ENCODE results near the gene NFIB.

NFIB gene

GRCh38 chr9:14148501-14149103 is 165.3 kb downstream of the NFIB start:
- Histone ChIP-seq H3K9me3 (ENCODE audit: control insufficient read depth, low read length) (no peaks in the 10 kb centered on the region), H3K27ac (ENCODE audit: low read depth, low read length, severe bottlenecking) (no peak overlapping the region), H3K36me3 (ENCODE audit: control insufficient read depth, insufficient read depth, low read length) (no peaks in the 10 kb centered on the region), H3K4me1 (ENCODE audit: control insufficient read depth, insufficient read depth, low read length, poor library complexity, severe bottlenecking) (no peaks in the 10 kb centered on the region), H3K4me3 (ENCODE audit: extremely low read depth, insufficient read depth, low read length, poor library complexity, severe bottlenecking) (no peak overlapping the region)
- 100% methylated on average over 1 of the region's 3 CpGs; no CpG with 5 or more reads in 1 of the 2 experiments for WGBS, 2 experiments (ENCODE audit: insufficient coverage in 2 of 2)

DNA sequence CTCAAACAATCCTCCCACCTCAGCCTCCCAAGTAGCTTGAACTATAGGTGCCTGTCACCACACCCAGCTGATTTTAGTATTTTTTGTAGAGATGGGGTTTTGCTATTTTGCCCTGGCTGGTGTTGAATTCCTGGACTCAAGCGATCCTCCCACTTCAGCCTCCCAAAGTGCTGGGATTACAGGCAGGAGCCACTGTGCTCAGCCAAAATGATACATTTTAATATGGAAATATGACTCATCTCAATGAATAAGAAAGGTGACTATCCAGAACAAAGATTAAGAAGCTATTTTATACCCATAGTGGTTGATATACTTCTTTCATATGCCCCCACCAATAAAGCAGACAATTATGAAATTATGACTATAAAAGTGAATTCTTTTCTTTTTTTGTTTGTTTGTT is 166.2 kb downstream of the NFIB start:
- H3K36me3 ChIP-seq (ENCODE audit: control insufficient read depth, insufficient read depth, low read length), result no peaks in the 10 kb centered on the region
- no peak overlapping the region for H3K27ac ChIP-seq (ENCODE audit: low read depth, low read length, severe bottlenecking)
- no CpG with 5 or more reads among the region's 1 CpG for WGBS, 2 experiments (ENCODE audit: insufficient coverage in 2 of 2)
- no peaks in the 10 kb centered on the region for H3K4me1 ChIP-seq (ENCODE audit: control insufficient read depth, insufficient read depth, low read length, poor library complexity, severe bottlenecking)
- H3K9me3 ChIP-seq (ENCODE audit: control insufficient read depth, low read length), result no peaks in the 10 kb centered on the region
- no peak overlapping the region for H3K4me3 ChIP-seq (ENCODE audit: extremely low read depth, insufficient read depth, low read length, poor library complexity, severe bottlenecking)

DNA sequence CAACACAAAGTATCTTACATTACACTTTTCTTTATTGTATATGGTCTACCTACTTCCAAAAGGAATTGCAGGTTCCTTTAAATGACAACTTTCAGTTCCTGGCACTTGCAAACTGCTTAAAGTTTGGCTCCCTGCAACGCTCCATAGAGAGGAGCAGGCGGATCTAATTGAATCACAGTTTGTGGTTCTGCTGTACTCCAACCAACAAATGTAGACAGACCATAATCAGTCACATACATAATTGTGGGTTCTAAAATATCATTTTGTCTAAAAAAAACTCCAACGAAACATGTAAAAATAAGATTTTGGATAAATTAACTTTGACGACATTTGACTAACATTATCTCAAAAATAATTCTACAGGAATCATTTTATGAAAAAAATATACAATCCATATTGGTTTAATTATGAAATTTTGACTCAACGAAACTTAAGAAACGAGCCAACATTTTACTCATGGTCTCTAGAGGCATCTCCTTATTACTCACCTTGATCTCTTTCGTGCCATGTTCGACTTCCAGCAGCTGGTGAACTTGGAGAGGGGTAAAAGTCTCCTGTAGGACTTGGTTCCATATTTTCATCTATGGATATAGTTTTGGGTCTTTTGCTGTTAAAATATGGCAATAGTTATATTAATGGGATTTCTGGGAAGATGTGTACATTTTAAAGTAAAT is 167.6 kb downstream of the NFIB start:
- Histone ChIP-seq H3K9me3 (ENCODE audit: control insufficient read depth, low read length) (no peaks in the 10 kb centered on the region), H3K27ac (ENCODE audit: low read depth, low read length, severe bottlenecking) (no peak overlapping the region), H3K36me3 (ENCODE audit: control insufficient read depth, insufficient read depth, low read length) (no peaks in the 10 kb centered on the region), H3K4me3 (ENCODE audit: extremely low read depth, insufficient read depth, low read length, poor library complexity, severe bottlenecking) (no peak overlapping the region), H3K4me1 (ENCODE audit: control insufficient read depth, insufficient read depth, low read length, poor library complexity, severe bottlenecking) (no peaks in the 10 kb centered on the region)
- 73 to 100% methylated on average over 2 of the region's 8 CpGs for WGBS, 2 experiments (ENCODE audit: insufficient coverage in 2 of 2)

DNA sequence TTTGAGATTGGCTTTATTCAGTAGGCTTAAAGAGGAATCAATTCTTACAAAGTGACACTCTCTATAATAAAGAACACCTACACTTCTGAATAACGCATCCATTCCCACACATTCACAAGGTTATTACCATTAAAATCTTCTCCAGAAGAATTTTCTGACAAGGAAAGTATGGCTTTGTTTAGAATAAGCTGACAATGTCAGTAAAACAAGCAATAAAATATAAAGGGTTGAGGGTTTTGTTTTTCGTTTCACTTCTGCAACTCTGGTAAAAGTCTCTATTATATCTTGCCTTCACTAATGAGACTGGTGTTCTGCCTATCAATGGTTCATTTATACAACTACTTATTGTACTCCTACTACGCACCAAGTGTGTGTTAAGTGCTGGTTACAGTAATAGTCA is 169.7 kb downstream of the NFIB start:
- H3K9me3 ChIP-seq (ENCODE audit: control insufficient read depth, low read length), result no peaks in the 10 kb centered on the region
- H3K4me1 ChIP-seq (ENCODE audit: control insufficient read depth, insufficient read depth, low read length, poor library complexity, severe bottlenecking), result no peaks in the 10 kb centered on the region
- no peak overlapping the region for H3K27ac ChIP-seq (ENCODE audit: low read depth, low read length, severe bottlenecking)
- H3K36me3 ChIP-seq (ENCODE audit: control insufficient read depth, insufficient read depth, low read length), result no peaks in the 10 kb centered on the region
- no CpG with 5 or more reads among the region's 3 CpGs for WGBS, 2 experiments (ENCODE audit: insufficient coverage in 2 of 2)
- no peak overlapping the region for H3K4me3 ChIP-seq (ENCODE audit: extremely low read depth, insufficient read depth, low read length, poor library complexity, severe bottlenecking)

DNA sequence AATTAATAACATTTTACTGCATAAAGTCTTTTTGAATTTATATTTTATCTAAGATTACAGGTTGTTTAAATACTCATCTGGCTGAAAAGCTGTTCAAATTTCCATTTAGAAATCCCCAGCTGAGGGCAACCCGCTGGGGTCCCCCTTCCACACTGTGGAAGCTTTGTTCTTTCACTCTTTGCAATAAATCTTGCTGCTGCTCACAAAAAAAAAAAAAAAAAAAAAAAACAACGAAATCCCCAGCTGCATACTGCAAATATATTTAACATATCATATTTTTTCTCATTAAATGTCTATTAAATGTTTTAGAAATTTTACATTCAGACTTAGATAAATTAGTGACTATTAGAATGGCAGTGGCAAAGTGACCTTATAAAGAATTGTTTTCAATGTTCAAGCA is 172.2 kb downstream of the NFIB start:
- no CpG with 5 or more reads among the region's 2 CpGs for WGBS, 2 experiments (ENCODE audit: insufficient coverage in 2 of 2)
- no peak overlapping the region for H3K4me3 ChIP-seq (ENCODE audit: extremely low read depth, insufficient read depth, low read length, poor library complexity, severe bottlenecking)
- H3K27ac ChIP-seq (ENCODE audit: low read depth, low read length, severe bottlenecking), result no peak overlapping the region
- no peaks in the 10 kb centered on the region for H3K9me3 ChIP-seq (ENCODE audit: control insufficient read depth, low read length)
- H3K36me3 ChIP-seq (ENCODE audit: control insufficient read depth, insufficient read depth, low read length), result no peaks in the 10 kb centered on the region
- H3K4me1 ChIP-seq (ENCODE audit: control insufficient read depth, insufficient read depth, low read length, poor library complexity, severe bottlenecking), result no peaks in the 10 kb centered on the region

DNA sequence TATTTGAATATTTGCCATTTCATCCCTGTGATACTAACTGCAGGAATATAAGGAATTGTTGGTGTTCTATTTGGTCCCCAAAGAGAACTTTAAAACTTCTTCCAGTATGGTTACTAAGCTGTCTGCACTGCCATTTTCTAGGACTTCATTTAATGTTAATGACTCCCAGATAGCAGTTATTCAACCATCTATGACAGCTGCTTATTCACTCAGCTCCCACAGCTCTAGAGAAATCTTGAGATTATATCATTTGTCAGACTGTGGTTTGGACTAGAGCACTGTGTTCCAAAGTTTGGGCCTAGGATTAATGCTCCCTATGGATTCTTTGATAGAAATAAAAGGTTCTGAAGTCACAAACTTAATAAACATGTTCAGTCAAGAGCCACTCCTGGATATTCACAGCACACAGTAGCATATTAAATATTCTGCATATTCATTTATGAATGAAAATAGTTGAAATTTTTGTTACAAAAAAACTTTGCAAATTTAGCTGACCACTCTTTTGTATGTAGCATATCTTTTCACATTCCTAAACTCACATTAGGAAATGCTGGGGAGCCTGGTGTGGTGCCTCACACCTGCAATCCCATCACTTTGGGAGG is 173.7 kb downstream of the NFIB start:
- H3K4me3 ChIP-seq (ENCODE audit: extremely low read depth, insufficient read depth, low read length, poor library complexity, severe bottlenecking), result no peak overlapping the region
- H3K4me1 ChIP-seq (ENCODE audit: control insufficient read depth, insufficient read depth, low read length, poor library complexity, severe bottlenecking), result no peaks in the 10 kb centered on the region
- no peaks in the 10 kb centered on the region for H3K36me3 ChIP-seq (ENCODE audit: control insufficient read depth, insufficient read depth, low read length)
- H3K27ac ChIP-seq (ENCODE audit: low read depth, low read length, severe bottlenecking), result no peak overlapping the region
- no peaks in the 10 kb centered on the region for H3K9me3 ChIP-seq (ENCODE audit: control insufficient read depth, low read length)

- Histone ChIP-seq H3K9me3 (ENCODE audit: control insufficient read depth, low read length) (no peaks in the 10 kb centered on the region), H3K27ac (ENCODE audit: low read depth, low read length, severe bottlenecking) (no peak overlapping the region), H3K36me3 (ENCODE audit: control insufficient read depth, insufficient read depth, low read length) (no peaks in the 10 kb centered on the region), H3K4me3 (ENCODE audit: extremely low read depth, insufficient read depth, low read length, poor library complexity, severe bottlenecking) (no peak overlapping the region), H3K4me1 (ENCODE audit: control insufficient read depth, insufficient read depth, low read length, poor library complexity, severe bottlenecking) (no peaks in the 10 kb centered on the region)
- WGBS, 2 experiments (ENCODE audit: insufficient coverage in 2 of 2), result no CpG with 5 or more reads among the region's 1 CpG
These were observed 174.7 kb downstream of the NFIB start for GRCh38 chr9:14139287-14139686.

GRCh38 chr9:14136646-14137370 is 177.1 kb downstream of the NFIB start:
- WGBS, 2 experiments (ENCODE audit: insufficient coverage in 2 of 2), result no CpG with 5 or more reads among the region's 3 CpGs

GRCh38 chr9:14136047-14136635 is 177.8 kb downstream of the NFIB start:
- 100% methylated on average over 1 of the region's 3 CpGs; no CpG with 5 or more reads in 1 of the 2 experiments for WGBS, 2 experiments (ENCODE audit: insufficient coverage in 2 of 2)
- Histone ChIP-seq H3K36me3 (ENCODE audit: control insufficient read depth, insufficient read depth, low read length) (no peaks in the 10 kb centered on the region), H3K4me1 (ENCODE audit: control insufficient read depth, insufficient read depth, low read length, poor library complexity, severe bottlenecking) (no peaks in the 10 kb centered on the region), H3K4me3 (ENCODE audit: extremely low read depth, insufficient read depth, low read length, poor library complexity, severe bottlenecking) (no peak overlapping the region), H3K27ac (ENCODE audit: low read depth, low read length, severe bottlenecking) (no peak overlapping the region), H3K9me3 (ENCODE audit: control insufficient read depth, low read length) (no peaks in the 10 kb centered on the region)

More at GRCh38 chr9:14136646-14137370, 177.1 kb downstream of the NFIB start:
- Histone ChIP-seq H3K4me1 (ENCODE audit: control insufficient read depth, insufficient read depth, low read length, poor library complexity, severe bottlenecking) (no peaks in the 10 kb centered on the region), H3K4me3 (ENCODE audit: extremely low read depth, insufficient read depth, low read length, poor library complexity, severe bottlenecking) (no peak overlapping the region), H3K27ac (ENCODE audit: low read depth, low read length, severe bottlenecking) (no peak overlapping the region), H3K36me3 (ENCODE audit: control insufficient read depth, insufficient read depth, low read length) (no peaks in the 10 kb centered on the region), H3K9me3 (ENCODE audit: control insufficient read depth, low read length) (no peaks in the 10 kb centered on the region)

GRCh38 chr9:14135421-14135820 is 178.5 kb downstream of the NFIB start:
- Histone ChIP-seq H3K9me3 (ENCODE audit: control insufficient read depth, low read length) (no peaks in the 10 kb centered on the region), H3K36me3 (ENCODE audit: control insufficient read depth, insufficient read depth, low read length) (no peaks in the 10 kb centered on the region), H3K4me3 (ENCODE audit: extremely low read depth, insufficient read depth, low read length, poor library complexity, severe bottlenecking) (no peak overlapping the region), H3K27ac (ENCODE audit: low read depth, low read length, severe bottlenecking) (no peak overlapping the region), H3K4me1 (ENCODE audit: control insufficient read depth, insufficient read depth, low read length, poor library complexity, severe bottlenecking) (no peaks in the 10 kb centered on the region)
- WGBS, 2 experiments (ENCODE audit: insufficient coverage in 2 of 2), result no CpG with 5 or more reads among the region's 1 CpG

All from mesodermal cell (in vitro differentiated cells).